IMR-90 (cell line): ENCODE results near the gene COL13A1.

Source experiments
- BHLHE40 ChIP-seq: fragments of 150-350 bp; IDR thresholded peaks from 2 replicates; pipeline ENCODE4 v1.6.1; 2016; ENCODE audit warnings: mild to moderate bottlenecking, low read depth, low read length
- MAFK ChIP-seq: IDR thresholded peaks from 2 replicates; pipeline ENCODE4 v1.6.1; 2012; ENCODE audit warnings: low read depth, low read length, improper control_type of control experiment
- RCOR1 ChIP-seq: IDR thresholded peaks from 2 replicates; pipeline ENCODE4 v1.6.1; 2012; ENCODE audit warnings: mild to moderate bottlenecking, low read length, improper control_type of control experiment; ENCODE audit not compliant: insufficient replicate concordance
- TF ChIP-seq, protein P1 (sequence below): conservative IDR thresholded peaks from 2 replicates; pipeline ENCODE4 v1.5.1; 2012; ENCODE audit warnings: mild to moderate bottlenecking, low read depth, low read length, improper control_type of control experiment

- no peak for TF ChIP-seq MAFK
- TF ChIP-seq, protein P1, sequence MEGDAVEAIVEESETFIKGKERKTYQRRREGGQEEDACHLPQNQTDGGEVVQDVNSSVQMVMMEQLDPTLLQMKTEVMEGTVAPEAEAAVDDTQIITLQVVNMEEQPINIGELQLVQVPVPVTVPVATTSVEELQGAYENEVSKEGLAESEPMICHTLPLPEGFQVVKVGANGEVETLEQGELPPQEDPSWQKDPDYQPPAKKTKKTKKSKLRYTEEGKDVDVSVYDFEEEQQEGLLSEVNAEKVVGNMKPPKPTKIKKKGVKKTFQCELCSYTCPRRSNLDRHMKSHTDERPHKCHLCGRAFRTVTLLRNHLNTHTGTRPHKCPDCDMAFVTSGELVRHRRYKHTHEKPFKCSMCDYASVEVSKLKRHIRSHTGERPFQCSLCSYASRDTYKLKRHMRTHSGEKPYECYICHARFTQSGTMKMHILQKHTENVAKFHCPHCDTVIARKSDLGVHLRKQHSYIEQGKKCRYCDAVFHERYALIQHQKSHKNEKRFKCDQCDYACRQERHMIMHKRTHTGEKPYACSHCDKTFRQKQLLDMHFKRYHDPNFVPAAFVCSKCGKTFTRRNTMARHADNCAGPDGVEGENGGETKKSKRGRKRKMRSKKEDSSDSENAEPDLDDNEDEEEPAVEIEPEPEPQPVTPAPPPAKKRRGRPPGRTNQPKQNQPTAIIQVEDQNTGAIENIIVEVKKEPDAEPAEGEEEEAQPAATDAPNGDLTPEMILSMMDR, result no peak
- no peak for TF ChIP-seq BHLHE40
- TF ChIP-seq RCOR1, result no peak
Measured at GRCh38 chr10:69849825-69850224, 48.1 kb downstream of the COL13A1 start.
